HepG2 (cell line): ENCODE results near the gene ARHGAP29. TPM values are rescaled to one million over a fixed set of nuclear protein-coding genes. Genes with fewer than 3 reads are reported as not detected.

Experiments used
- EP300 ChIP-seq, 3 experiments: sonication (generic) in 1 of 3; formaldehyde crosslinking in 1 of 3; IDR thresholded peaks; 2 replicates each; pipeline versions ENCODE4 v1.5.1 to v1.6.1; 2011 to 2020; ENCODE audit warnings: low read depth in 2 of 3, low read length in 2 of 3, borderline replicate concordance in 1 of 3, improper control_type of control experiment in 1 of 3, mild to moderate bottlenecking in 1 of 3, missing genetic modification reagents in 1 of 3, moderate library complexity in 1 of 3
- FOXK1 ChIP-seq: sonication (generic); formaldehyde crosslinking; IDR thresholded peaks from 2 replicates; pipeline ENCODE4 v1.4.0; 2020; ENCODE audit warnings: low read depth, missing genetic modification reagents, borderline replicate concordance
- IKZF1 ChIP-seq: fragments of 450-650 bp; IDR thresholded peaks from 2 replicates; pipeline ENCODE4 v1.7.1; 2016
- MBD4 ChIP-seq: IDR thresholded peaks from 2 replicates; pipeline ENCODE4 v1.6.1; 2012; ENCODE audit warnings: low read length, inconsistent platforms, borderline replicate concordance
- PPARG ChIP-seq: conservative IDR thresholded peaks from 2 replicates; pipeline ENCODE4 v1.6.1; 2016; ENCODE audit warnings: missing biosample characterization, missing genetic modification reagents
- SOX6 ChIP-seq, 2 experiments: fragments of 450-650 bp in 1 of 2; sonication (generic) in 1 of 2; formaldehyde crosslinking in 1 of 2; IDR thresholded peaks; 2 replicates each; pipeline versions ENCODE4 v1.4.0 to v1.6.1; 2017 to 2020; ENCODE audit warnings: antibody characterized with exemption in 1 of 2, mild to moderate bottlenecking in 1 of 2, missing genetic modification reagents in 1 of 2
- STAT5B ChIP-seq: sonication (generic); formaldehyde crosslinking; IDR thresholded peaks from 2 replicates; pipeline ENCODE4 v1.4.0; 2020; ENCODE audit warnings: missing genetic modification reagents
- TAF1 ChIP-seq: sonication (generic); formaldehyde crosslinking; IDR thresholded peaks from 2 replicates; pipeline ENCODE4 v1.4.0; 2020; ENCODE audit warnings: missing genetic modification reagents
- ZBTB25 ChIP-seq: IDR thresholded peaks from 2 replicates; pipeline ENCODE4 v1.6.1; 2018; ENCODE audit warnings: missing genetic modification reagents
- ZBTB38 ChIP-seq: sonication (generic); formaldehyde crosslinking; IDR thresholded peaks from 2 replicates; pipeline ENCODE4 v1.5.1; 2020; ENCODE audit warnings: mild to moderate bottlenecking, missing genetic modification reagents
- ZNF160 ChIP-seq: sonication (generic); formaldehyde crosslinking; IDR thresholded peaks from 2 replicates; pipeline ENCODE4 v1.8.0; 2022; ENCODE audit warnings: mild to moderate bottlenecking, inconsistent platforms, missing genetic modification reagents
- ZNF430 ChIP-seq: sonication (generic); formaldehyde crosslinking; IDR thresholded peaks from 2 replicates; pipeline ENCODE4 v1.9.0; 2021; ENCODE audit warnings: mild to moderate bottlenecking, missing genetic modification reagents
- ZNF607 ChIP-seq: sonication (generic); formaldehyde crosslinking; IDR thresholded peaks from 2 replicates; pipeline ENCODE4 v1.5.1; 2020; ENCODE audit warnings: missing genetic modification reagents, mild to moderate bottlenecking, borderline replicate concordance
- ZNF781 ChIP-seq: sonication (generic); formaldehyde crosslinking; IDR thresholded peaks from 2 replicates; pipeline ENCODE4 v1.5.1; 2020; ENCODE audit warnings: borderline replicate concordance, mild to moderate bottlenecking, missing genetic modification reagents; ENCODE audit errors: not compliant biosample characterization
- polyA plus RNA-seq, 8 experiments: library from polyadenylated mRNA; depleted of rRNA in 3 of 8; stranded (reverse) in 7 of 8; unstranded in 1 of 8; fragments of >200 nt; fragmentation: Illumina TruSeq in 4 of 8; extraction: Trizol in 4 of 8; gene quantifications; 2 replicates each; pipeline versions ENCODE4 v1.2.1 to v1.2.3, GENCODE V29; 2011 to 2016; ENCODE audit warnings: low read depth in 4 of 8, missing spikeins in 1 of 8, mixed read lengths in 1 of 8; ENCODE audit not compliant: insufficient read depth in 1 of 8
- total RNA-seq, 5 experiments: library from RNA; depleted of rRNA; stranded (reverse); fragments of >200 nt; fragmentation: Illumina TruSeq; extraction: Trizol; gene quantifications; 2 replicates each; pipeline ENCODE4 v1.2.3, GENCODE V29; 2016; ENCODE audit warnings: low read depth in 1 of 5
- TF ChIP-seq, protein P1 (sequence below), 2 experiments: fragments of 450-650 bp in 1 of 2; sonication (generic) in 1 of 2; formaldehyde crosslinking; IDR thresholded peaks; 2 replicates each; pipeline versions ENCODE4 v1.5.0 to v1.8.0; 2020 to 2022; ENCODE audit warnings: mild to moderate bottlenecking in 1 of 2, missing genetic modification reagents in 1 of 2
- TF ChIP-seq, protein P2 (sequence below): IDR thresholded peaks from 2 replicates; pipeline ENCODE4 v1.6.1; 2016; ENCODE audit warnings: control low read depth
- TF ChIP-seq, protein P3 (sequence below): sonication (generic); formaldehyde crosslinking; IDR thresholded peaks from 2 replicates; pipeline ENCODE4 v1.4.0; 2020; ENCODE audit warnings: missing genetic modification reagents, mild to moderate bottlenecking, borderline replicate concordance
- TF ChIP-seq, protein P4 (sequence below): sonication (generic); formaldehyde crosslinking; IDR thresholded peaks from 2 replicates; pipeline ENCODE4 v1.9.0; 2021; ENCODE audit warnings: missing genetic modification reagents, mild to moderate bottlenecking, borderline replicate concordance

ARHGAP29 gene
- total and polyA plus RNA-seq, 2 of the 13 experiments (the other 11 are each of a cell fraction or from before 2014, with no cell fraction given): 12.8 to 18.3 TPM

- TF ChIP-seq, protein P1, sequence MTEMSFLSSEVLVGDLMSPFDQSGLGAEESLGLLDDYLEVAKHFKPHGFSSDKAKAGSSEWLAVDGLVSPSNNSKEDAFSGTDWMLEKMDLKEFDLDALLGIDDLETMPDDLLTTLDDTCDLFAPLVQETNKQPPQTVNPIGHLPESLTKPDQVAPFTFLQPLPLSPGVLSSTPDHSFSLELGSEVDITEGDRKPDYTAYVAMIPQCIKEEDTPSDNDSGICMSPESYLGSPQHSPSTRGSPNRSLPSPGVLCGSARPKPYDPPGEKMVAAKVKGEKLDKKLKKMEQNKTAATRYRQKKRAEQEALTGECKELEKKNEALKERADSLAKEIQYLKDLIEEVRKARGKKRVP (CRISPR knock-in tag; IDR thresholded peaks at IDR 0.05): peak in 1 of 2 experiments; percentile 53; a peak in 1 of 4 replicates
- TF ChIP-seq FOXK1 (CRISPR knock-in tag) (peak; percentile 73; the same call in 1 of the 2 replicates), EP300 (IDR thresholded peaks at IDR 0.05; ENCODE audit: low read depth in 2 of 2, low read length in 2 of 2) (peak in 1 of 2 experiments; percentile 90; a peak in 3 of 4 replicates), EP300 (CRISPR knock-in tag; IDR thresholded peaks at IDR 0.05; ENCODE audit: borderline replicate concordance) (peak; percentile 64; the same call in 1 of the 2 replicates), MBD4 (peak; percentile 33; the same call in 1 of the 2 replicates), TAF1 (peak; percentile 41; the same call in 1 of the 2 replicates), STAT5B (CRISPR knock-in tag) (no peak), IKZF1 (no peak), ZNF607 (CRISPR knock-in tag) (peak; percentile 38; the same call in 1 of the 2 replicates), ZNF430 (CRISPR knock-in tag) (0 out of 2 replicates have a peak, but pooled peaks have one; percentile 35), PPARG (CRISPR knock-in tag) (peak; percentile 75; the same call in 1 of the 2 replicates), ZNF160 (no peak), ZBTB25 (CRISPR knock-in tag) (peak; percentile 66; the same call in 1 of the 2 replicates), ZBTB38 (CRISPR knock-in tag) (no peak), SOX6 (IDR thresholded peaks at IDR 0.05) (no peak), SOX6 (CRISPR knock-in tag; IDR thresholded peaks at IDR 0.05) (peak; percentile 94), ZNF781 (CRISPR knock-in tag) (no peak)
- TF ChIP-seq, protein P2, sequence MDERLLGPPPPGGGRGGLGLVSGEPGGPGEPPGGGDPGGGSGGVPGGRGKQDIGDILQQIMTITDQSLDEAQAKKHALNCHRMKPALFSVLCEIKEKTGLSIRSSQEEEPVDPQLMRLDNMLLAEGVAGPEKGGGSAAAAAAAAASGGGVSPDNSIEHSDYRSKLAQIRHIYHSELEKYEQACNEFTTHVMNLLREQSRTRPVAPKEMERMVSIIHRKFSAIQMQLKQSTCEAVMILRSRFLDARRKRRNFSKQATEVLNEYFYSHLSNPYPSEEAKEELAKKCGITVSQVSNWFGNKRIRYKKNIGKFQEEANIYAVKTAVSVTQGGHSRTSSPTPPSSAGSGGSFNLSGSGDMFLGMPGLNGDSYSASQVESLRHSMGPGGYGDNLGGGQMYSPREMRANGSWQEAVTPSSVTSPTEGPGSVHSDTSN (CRISPR knock-in tag): no peak
- TF ChIP-seq, protein P3, sequence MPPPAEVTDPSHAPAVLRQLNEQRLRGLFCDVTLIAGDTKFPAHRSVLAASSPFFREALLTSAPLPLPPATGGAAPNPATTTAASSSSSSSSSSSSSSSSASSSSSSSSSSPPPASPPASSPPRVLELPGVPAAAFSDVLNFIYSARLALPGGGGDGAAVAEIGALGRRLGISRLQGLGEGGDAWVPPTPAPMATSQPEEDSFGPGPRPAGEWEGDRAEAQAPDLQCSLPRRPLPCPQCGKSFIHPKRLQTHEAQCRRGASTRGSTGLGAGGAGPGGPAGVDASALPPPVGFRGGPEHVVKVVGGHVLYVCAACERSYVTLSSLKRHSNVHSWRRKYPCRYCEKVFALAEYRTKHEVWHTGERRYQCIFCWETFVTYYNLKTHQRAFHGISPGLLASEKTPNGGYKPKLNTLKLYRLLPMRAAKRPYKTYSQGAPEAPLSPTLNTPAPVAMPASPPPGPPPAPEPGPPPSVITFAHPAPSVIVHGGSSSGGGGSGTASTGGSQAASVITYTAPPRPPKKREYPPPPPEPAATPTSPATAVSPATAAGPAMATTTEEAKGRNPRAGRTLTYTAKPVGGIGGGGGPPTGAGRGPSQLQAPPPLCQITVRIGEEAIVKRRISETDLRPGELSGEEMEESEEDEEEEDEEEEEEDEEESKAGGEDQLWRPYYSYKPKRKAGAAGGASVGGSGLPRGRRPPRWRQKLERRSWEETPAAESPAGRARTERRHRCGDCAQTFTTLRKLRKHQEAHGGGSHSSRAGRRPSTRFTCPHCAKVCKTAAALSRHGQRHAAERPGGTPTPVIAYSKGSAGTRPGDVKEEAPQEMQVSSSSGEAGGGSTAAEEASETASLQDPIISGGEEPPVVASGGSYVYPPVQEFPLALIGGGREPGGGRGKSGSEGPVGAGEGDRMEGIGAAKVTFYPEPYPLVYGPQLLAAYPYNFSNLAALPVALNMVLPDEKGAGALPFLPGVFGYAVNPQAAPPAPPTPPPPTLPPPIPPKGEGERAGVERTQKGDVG: no peak
- TF ChIP-seq, protein P4, sequence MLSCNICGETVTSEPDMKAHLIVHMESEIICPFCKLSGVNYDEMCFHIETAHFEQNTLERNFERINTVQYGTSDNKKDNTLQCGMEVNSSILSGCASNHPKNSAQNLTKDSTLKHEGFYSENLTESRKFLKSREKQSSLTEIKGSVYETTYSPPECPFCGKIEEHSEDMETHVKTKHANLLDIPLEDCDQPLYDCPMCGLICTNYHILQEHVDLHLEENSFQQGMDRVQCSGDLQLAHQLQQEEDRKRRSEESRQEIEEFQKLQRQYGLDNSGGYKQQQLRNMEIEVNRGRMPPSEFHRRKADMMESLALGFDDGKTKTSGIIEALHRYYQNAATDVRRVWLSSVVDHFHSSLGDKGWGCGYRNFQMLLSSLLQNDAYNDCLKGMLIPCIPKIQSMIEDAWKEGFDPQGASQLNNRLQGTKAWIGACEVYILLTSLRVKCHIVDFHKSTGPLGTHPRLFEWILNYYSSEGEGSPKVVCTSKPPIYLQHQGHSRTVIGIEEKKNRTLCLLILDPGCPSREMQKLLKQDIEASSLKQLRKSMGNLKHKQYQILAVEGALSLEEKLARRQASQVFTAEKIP (CRISPR knock-in tag): no peak
These were observed 111.6 kb downstream of the ARHGAP29 start (continued) for GRCh38 chr1:94125551-94126514.
